GM19240 (cell line): ENCODE results near the gene CAMKK2.
"Not testable (repeated sequence)": the region's sequence is repeated elsewhere in the genome, so short reads cannot be mapped to it uniquely, and the experiment has no call there.

Experiments used
- DNase-seq: peaks from one replicate; pipeline ENCODE4 v3.0.0; 2011; ENCODE audit warnings: low spot score; ENCODE audit not compliant: insufficient read length

Gene CAMKK2

GRCh38 chr12:121226399-121226798 is 70.1 kb downstream of the CAMKK2 start:
- no peak for DNase-seq

DNA sequence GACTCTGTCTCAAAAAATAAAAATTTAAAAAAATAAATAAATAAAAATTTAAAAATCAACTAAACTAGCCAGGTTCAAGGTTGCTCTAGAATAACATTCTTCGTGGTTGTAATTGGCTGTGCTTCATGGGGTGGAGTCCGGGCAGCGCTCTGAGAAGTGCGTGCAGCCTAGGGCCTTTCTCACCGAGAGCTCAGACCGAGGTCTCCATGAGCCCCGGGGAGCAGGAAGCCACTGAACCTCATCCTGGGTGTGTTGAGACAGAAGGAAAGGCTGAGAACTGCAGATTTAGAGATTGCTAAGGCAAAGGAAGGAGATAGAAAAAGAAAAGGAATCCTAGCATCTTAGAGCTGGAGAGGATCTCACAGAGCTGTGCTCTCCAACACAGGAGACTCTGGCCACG is 71.9 kb downstream of the CAMKK2 start:
- no peak for DNase-seq

- DNase-seq, result no peak
Measured at GRCh38 chr12:121223292-121224285, 72.9 kb downstream of the CAMKK2 start.

GRCh38 chr12:121222847-121223246 is 73.7 kb downstream of the CAMKK2 start:
- no peak for DNase-seq

GRCh38 chr12:121219353-121219986 is 77.0 kb downstream of the CAMKK2 start:
- no peak for DNase-seq

DNA sequence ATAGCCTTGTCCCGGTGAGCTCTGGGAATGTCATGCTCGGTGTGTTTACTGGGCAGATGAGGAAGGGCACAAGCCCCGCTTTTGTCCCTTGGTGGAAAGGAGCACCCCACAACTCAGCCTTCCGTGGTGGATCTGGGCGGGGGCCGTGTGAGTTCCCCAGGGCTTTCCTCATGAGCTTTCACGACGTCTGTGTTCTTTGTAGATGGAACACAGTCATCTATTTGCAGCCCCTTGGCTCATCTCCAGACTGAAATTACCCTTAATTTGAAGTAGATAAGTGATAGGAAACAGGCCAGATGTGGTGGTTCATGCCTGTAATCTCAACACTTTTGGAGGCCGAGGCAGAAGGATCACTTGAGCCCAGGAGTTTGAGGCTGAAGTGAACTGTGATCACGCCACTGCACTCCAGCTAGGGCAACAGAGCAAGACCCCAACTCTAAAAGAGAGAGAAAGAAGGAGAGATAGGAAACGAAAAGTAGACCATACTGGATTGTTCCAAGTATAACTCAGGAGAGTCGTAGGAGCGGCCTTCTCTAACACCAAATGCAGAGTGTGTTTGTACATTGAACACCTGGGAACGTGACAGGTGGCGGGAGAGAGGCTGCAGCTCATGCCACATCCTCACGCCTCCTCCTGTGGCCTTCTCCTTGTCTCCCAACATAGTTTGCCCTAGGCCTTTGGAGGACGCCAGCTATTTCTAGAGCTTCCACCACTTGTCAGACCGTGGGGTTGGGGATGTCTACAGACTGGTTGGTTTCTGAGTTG is 77.7 kb downstream of the CAMKK2 start:
- no peak for DNase-seq

DNA sequence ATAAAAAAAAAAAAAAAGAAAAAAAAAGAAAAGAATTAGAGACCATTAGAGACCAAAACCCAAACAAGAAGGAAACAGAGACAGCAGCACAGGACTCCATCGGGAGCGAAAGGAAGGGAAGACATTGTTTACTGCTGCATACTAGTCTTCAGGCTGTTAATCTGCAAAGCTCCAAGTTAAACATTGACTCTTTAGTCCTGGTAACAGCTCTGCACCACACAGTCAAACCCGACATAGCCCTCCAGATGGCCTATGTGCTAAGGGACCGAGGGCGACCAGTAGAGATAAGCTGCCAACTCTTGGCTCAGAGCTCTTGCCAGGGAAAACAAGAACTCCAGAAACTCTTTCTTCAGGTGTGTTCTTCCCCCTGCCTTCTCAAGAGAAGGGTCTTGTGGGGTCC is 78.7 kb downstream of the CAMKK2 start:
- no peak for DNase-seq

DNA sequence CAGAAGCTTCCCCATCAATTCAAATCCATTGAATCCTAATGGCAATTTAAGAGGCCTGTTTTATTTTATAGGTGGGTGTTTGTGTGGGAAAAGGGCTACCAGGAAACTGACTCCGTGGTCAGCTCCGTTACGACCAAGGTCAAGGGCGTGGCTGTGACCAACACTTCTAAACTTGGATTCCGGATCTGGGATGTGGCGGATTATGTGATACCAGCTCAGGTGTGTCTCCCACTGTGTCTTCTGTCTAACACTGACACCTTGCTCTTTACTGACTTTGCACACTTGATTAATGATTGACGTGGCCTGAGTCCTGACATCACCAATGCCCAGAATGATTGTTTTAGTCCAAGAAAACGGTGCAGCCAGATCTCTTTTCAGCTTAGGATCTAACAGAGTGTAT is 79.4 kb downstream of the CAMKK2 start:
- no peak for DNase-seq

GRCh38 chr12:121216102-121216501 is 80.4 kb downstream of the CAMKK2 start:
- no peak for DNase-seq

DNA sequence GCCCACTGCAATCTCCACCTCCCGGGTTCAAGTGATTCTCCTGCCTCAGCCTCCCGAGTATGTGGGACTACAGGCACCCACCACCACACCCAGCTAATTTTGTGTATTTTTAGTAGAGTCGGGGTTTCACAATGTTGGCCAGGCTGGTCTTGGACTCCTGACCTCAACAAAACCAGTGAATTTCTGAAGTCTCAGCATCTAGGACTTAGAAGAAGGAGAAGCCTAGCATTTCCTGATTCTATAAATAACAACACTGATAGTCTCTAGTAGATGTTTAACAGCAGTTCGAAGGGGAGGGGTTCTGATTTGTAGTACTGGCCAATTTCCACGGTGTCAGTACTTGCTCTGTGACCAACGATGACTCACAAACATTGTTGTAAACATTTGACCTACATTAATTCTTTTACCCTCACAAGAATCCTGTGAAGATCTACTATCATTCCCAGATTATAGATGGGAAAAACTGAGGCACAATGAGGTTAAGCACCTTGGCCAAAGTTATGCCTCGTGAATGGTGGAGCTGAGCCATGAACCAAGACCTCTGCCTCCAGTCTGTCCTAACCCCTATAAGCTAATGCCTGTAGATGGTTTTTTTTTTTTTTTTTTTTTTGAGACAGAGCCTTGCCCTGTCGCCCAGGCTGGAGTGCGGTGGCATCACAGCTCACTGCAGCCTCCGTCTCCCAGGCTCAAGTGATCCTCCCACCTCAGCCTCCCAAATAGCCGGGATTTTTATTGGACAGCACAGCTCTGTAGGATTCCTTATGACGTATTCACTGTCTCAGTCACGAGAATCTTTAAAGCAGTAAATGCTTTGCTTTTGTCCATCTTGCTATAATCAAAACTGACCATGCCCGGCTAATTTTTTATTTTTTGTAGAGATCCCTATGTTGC is 81.4 kb downstream of the CAMKK2 start:
- DNase-seq, result no peak

DNA sequence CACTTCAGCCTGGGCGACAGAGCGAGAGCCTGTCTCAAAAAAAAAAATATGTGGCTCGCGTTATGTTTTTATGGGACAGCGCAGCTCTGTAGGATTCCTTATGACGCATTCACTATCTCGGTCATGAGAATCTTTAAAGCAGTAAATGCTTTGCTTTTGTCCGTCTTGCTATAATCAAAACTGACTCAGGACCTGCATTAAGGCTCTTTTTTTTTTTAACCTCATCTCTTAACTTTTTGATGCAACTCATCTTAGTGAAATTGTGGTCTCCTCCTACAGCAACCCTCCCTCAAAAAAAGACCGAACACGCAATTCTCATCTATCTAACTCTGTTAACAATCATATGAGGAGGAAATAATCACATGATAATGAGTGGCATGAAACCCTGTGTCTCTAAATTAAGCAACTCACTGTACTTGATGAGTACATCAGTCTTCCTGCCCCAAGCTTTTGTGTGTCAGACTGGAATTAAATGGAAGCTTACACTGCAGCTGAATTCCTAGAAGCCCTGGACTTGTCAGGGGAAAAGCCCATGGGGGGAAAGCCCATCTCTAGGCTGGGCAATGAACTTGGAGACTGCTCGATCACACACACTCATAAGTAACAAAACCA is 82.2 kb downstream of the CAMKK2 start:
- no peak for DNase-seq

GRCh38 chr12:121212875-121213274 is 83.6 kb downstream of the CAMKK2 start:
- DNase-seq, result no peak

- DNase-seq, result peak; percentile 77
Measured at GRCh38 chr12:121209624-121210572, 86.6 kb downstream of the CAMKK2 start, which contains the start of gene P2RX4. TSS of gene P2RX4 (plus strand) at chr12:121210129. CDS start at chr12:121210165, 36 bp downstream.

DNA sequence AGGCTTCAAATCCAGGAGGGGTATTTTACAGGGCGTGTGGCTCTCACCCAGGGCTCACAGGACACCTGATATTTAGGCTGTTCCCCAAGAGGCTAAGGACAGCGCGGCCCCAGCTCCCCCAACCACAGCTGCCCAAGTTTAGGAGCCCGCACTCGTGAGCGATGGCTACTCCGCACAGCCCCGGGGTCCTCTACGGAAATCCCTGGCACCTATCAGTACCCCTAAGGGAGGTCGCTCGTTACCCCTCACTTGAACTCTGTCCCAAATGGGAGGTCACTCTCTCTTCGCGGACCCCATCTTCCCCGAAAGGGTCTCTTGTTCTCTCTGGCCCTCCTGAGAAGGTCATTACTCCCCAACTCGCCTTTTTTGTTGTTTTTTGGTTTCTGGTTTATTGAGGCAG is 87.3 kb downstream of the CAMKK2 start:
- DNase-seq, result no peak

DNA sequence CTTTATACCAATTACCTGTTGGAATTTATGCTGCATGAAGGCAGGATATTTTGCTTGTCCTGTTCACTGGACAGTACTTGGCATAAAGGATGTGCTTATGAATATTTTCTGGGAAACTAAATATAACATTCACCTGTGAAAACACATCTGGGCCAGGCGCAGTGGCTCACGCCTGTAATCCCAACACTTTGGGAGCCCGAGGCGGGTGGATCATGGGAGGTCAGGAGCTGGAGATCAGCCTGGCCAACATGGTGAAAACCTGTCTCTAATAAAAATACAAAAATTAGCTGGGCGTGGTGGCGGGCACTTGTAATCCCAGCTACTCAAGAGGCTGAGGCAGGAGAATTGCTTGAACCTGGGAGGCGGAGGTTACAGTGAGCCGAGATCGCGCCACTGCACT is 87.9 kb downstream of the CAMKK2 start:
- DNase-seq, result not testable (repeated sequence)

DNA sequence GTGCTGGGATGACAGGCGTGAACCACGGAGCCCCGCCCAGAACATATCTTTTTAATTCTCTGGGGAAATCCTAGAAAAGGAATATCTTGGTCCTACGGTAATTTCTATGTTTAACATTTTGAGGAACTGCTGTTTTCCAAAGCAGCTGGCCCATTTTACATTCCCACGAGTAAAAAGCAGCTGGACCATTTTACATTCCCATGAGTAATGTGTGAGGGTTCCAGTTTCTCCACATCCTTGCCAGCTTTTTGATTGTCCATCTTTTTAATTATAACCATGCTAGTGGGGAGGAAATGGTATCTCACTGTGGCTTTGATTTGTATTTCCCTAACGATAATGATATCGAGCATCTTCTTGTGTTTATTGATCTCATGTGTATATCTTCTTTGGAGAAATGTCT is 91.0 kb downstream of the CAMKK2 start:
- no peak for DNase-seq

GRCh38 chr12:121203482-121203881 is 93.0 kb downstream of the CAMKK2 start:
- no peak for DNase-seq

GRCh38 chr12:121202407-121203355 is 93.8 kb downstream of the CAMKK2 start:
- DNase-seq, result no peak
